ENCODE measurements around the gene MRPL54.

The MRPL54 gene

GRCh38 chr19:3785938-3786824, 23.7 kb downstream of the MRPL54 start, which contains the start of gene MATK:
Gene MATK (minus strand): TSS chr19:3786381. CDS start chr19:3785135, 1,246 bp downstream.
- no peak for FAIRE-seq

DNA sequence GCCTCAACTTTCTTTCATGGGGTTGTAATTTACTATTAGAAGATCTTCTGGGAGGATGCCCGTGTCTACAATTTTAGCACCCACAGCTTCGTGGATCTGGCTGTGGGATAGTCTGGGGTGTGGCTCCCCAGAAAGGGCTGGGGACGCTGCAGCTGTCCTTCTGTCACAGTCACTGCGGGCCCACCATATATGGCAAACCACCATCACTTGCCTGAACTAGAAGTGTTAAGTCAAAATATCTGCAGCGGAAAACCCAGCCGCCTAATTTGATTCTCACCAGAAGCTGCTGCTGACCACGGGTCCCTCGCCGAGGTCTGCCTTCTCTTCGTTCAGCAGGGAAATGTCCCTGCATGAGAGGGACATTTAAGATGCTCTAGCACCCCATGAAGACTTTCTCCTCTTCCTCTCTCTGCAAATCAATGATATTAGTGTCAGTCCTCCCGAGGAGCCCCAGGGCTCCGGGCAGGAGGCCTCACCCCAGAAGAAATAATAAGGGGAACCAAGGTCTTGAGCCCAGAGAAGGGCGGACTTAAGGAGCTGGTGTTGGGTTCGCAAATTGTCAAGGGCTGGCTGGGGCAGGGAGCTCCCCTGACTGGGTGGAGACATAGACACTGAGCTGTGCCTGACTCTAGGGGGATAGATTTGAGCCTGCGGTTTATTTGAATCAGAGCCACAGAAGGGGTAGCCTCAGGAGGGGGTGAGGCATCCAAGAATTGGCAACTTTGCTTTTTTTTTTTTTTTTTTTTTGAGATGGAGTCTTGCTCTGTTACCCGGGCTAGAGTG, 26.7 kb downstream of the MRPL54 start:
- FAIRE-seq: no peak

DNA sequence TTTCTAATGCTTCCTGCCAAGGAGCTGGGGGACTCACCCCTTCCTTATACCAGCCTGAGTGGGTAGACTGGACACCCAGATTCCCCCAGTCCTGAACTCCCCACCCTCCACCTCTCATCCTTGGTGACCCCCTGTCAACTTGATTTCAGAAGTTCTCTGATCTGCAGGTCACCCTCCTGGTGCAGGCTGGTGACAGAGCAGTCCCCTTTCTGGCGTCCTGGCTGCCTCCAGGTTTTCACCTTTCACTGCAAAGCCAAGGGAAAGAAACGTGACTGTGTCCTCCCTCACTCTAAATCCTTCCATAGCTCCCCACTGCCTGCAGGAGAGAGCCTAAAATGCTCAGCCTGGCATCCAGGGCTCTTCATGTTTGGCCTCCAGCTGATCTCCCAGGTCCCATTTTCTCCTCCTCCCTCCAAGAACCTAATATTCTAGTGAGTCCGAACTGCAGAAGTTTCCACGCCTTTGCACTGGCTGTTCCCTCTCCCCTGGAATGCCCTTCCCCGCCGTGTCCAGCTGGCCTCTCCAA, 27.8 kb downstream of the MRPL54 start:
- FAIRE-seq: no peak

DNA sequence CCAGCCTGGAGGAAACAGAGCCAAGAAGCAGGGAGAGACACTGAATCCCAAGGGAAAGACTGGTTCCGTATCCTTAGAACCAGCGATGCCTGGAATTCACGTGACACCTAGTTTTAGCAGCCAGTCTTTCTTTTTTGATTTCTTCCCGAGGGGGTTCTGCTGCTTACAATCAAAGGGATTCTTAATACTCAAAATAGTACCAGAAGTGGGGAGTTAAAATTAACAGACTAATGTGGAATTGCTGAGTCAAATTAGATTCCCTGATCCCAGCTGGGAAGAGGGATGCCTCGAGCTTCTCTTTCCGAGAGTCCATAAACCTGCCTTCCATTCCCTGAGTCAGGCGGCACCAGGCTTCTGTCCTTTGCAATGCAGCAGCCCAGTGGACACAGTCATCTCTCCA, 28.5 kb downstream of the MRPL54 start:
- FAIRE-seq: no peak

- FAIRE-seq: no peak
Observed at GRCh38 chr19:3792114-3792513, 29.6 kb downstream of the MRPL54 start.

GRCh38 chr19:3793799-3794198, 31.3 kb downstream of the MRPL54 start:
- FAIRE-seq: no peak

- FAIRE-seq: no peak
Observed at GRCh38 chr19:3796358-3796757, 33.9 kb downstream of the MRPL54 start.

DNA sequence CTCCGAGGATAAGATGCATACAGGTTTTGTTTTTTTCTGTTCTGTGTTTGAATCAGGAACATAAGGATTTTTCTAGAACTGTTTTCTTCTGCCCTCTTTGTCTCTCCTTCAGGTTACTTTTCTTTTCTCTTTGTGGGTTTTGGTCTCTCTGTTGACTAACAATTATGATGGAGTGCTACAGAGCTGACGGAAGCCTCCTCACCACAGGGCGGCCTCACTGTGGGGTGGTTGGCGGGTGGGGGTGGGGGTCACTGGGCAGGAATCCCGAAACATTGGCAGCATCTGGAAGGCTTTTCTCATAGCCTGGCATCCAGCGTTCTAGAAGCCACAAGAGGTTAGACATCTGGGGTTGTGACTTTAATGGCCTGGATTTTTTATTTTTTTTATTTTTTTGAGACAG, 35.7 kb downstream of the MRPL54 start:
- no peak for FAIRE-seq

GRCh38 chr19:3800996-3801395, 38.5 kb downstream of the MRPL54 start:
- FAIRE-seq: no peak

GRCh38 chr19:3801412-3802096, 39.1 kb downstream of the MRPL54 start:
- no peak for FAIRE-seq

- FAIRE-seq: no peak
Observed at GRCh38 chr19:3803114-3803888, 40.8 kb downstream of the MRPL54 start.

GRCh38 chr19:3803986-3804385, 41.5 kb downstream of the MRPL54 start:
- FAIRE-seq: no peak

DNA sequence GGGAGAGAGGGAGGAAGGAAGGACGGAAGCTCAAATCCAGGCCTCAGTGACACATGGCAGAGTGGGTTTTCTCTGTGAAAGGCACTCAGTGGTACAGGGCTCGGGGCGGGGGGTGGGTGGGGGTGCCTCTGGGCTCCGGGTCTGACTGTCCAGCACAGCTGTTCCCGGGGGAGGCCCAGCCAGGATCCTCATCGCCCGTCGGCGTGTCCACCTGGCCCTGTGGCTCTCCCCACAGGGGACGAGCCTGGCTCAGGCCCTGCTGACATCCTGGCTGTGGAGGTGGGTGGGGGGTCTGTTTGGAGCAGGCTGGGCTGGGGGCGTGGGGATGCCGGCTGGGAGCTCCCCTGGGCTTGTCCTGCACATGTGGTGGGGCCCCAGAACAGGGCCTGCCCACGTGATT, 41.9 kb downstream of the MRPL54 start:
- FAIRE-seq: no peak

DNA sequence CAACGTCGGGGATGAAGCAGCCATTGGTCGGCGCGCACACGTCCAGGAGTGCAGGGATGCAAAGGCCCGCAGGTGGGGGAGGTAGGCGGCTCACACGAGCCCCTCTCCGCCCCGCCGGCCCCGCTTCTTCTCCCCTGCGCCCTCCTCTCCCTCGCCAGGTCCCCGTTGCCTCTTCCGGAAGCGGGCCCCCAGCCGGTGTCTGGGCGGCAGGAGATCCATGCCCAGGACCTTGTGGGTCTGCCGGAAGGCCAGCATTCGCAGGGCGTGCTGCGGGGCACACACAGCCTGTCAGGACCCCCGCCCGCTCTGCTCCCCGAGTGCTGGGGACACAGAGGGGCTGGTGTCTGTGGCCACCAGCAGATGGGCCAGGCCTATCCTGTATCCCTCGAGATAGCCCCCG, 43.4 kb downstream of the MRPL54 start:
- FAIRE-seq: no peak

DNA sequence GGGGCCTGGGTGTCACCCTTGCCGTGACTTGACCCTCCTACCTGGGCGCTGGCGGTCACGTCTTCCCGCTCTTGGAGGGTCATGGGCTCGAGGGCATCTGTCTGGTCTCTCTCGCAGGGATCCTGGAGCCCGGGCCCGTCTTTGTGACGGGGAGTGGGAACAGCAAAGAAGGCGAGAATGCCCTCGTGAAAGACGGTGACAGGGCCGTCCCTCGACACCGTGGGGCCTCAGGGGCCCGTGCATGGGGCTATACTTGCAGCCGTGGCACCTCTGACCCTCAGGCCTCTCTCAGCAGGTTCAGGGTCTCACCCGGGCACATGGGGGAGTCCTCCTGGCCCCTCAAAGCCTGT, 44.6 kb downstream of the MRPL54 start:
- FAIRE-seq: no peak

- no peak for FAIRE-seq
Observed at GRCh38 chr19:3807574-3808354, 45.3 kb downstream of the MRPL54 start.

DNA sequence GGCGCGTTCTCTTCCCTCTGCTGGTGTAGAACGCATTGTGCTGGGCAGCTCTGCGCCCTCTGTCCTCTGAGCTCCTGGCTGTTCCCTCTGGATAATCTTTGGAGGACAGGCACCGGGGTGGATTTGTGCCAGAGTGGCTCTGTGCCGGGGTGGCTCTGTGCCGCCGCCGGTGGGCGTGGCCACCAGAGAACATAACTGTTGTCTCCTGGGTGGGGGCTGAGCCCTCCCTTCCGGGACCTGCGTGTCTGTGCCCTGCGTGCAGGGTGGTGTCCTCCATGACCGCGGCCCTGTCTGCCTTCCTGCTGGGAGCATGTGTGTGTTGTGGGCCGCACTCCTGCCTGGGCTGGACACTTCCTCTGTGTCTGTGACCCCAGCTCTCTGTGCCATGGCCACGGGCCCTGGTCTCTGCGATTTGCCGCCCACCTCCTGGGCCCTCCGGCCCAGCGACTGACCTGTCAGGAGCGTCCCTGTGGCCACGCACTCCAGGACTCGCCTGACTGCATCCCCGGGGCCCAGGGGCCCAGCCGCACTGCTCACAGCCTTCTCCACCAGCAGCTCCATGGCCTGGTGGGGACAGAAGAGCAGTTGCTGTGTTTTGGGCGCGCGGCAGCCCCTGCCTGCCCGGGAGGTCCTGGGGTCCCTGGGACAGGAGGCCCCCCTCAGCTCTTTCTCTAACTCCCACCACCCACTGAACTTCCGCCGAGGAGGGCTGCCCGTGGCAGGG, 46.1 kb downstream of the MRPL54 start:
- FAIRE-seq: no peak

DNA sequence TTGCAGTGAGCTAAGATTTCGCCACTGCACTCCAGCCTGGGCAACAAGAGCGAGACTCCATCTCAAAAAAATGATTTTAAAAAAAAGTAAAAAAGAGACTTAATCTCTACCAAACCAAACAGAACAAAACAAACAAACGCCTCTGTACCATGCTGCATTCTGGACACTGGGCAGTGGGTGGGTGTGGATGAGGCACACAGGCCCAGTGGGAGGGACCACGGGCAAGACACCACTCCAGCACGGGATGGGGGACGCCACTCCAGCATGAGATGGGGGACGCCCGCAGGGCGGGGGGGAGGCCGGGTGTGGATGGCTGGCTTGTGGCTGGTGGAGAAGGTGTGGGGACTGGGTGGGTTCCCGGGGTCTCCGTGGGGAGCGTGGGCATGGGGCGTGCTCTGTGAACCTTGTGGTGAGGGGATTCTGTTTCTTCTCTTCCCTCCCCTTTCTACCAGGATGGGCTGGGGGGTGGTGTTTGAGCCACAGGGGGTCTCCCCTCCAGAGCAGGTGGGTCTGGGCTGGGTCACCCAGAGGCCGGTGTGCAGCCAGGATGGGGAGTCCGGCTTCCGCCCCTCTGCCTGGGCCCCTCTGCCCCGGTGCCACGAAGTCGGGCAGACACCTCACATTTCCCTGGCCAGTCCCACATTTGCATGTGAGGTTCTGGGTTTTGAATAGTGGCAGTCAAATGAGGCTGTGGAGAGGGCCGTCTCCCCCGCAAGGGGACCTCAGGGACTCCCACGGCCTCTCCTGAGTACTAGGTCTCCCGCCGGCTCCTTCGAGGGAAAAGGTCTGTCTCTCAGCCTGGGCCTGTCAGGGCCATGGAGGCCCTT, 47.6 kb downstream of the MRPL54 start:
- no peak for FAIRE-seq

GRCh38 chr19:3810708-3811355, 48.4 kb downstream of the MRPL54 start:
- no peak for FAIRE-seq
